A673 (cell line): ENCODE results near the gene PSMB2.

ENCODE experiments used
- EZH2 ChIP-seq: fragments of 200-600 bp; sonication (generic); IDR thresholded peaks from 2 replicates; pipeline ENCODE4 v1.6.1; 2017; ENCODE audit warnings: borderline replicate concordance, low read depth, mild to moderate bottlenecking, mixed read lengths, antibody characterized with exemption, low read length; ENCODE audit not compliant: poor library complexity, severe bottlenecking
- TF ChIP-seq, protein P1 (sequence below): fragments of 300-800, 200-600 bp; sonication (generic); conservative IDR thresholded peaks from 2 replicates; pipeline ENCODE4 v1.5.1; 2017; ENCODE audit warnings: low read depth, mild to moderate bottlenecking, antibody characterized with exemption, low read length, moderate library complexity, mixed read lengths

DNA sequence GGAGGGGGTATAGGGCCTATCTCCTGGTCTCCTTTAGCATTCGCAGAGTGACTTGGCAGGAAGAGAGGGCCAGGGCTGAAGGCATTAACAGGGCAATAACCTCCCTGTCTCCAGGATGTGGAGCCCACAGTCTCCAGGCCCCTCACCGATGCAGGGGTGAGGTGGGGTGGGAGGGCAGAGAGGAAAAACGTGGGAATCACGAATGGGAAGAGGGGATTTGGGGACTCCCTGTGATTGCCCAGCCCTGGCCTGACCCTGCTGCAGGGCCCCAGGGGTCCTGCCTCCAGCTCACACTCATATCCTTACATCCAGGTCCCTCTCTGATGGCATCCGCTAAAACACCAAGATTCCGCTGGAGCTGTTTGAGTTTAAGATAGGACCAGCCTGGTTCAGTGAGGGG, 53.6 kb downstream of the PSMB2 start:
- TF ChIP-seq, protein P1, sequence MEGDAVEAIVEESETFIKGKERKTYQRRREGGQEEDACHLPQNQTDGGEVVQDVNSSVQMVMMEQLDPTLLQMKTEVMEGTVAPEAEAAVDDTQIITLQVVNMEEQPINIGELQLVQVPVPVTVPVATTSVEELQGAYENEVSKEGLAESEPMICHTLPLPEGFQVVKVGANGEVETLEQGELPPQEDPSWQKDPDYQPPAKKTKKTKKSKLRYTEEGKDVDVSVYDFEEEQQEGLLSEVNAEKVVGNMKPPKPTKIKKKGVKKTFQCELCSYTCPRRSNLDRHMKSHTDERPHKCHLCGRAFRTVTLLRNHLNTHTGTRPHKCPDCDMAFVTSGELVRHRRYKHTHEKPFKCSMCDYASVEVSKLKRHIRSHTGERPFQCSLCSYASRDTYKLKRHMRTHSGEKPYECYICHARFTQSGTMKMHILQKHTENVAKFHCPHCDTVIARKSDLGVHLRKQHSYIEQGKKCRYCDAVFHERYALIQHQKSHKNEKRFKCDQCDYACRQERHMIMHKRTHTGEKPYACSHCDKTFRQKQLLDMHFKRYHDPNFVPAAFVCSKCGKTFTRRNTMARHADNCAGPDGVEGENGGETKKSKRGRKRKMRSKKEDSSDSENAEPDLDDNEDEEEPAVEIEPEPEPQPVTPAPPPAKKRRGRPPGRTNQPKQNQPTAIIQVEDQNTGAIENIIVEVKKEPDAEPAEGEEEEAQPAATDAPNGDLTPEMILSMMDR: no peak
- TF ChIP-seq EZH2: no peak
